RWPE2 (cell line): Measurements from ENCODE around the gene CNBP.
"Not testable (repeated sequence)": the region's sequence is repeated elsewhere in the genome, so short reads cannot be mapped to it uniquely, and the experiment has no call there.

ENCODE experiments used
- ATAC-seq: fragments of 200-7000 bp; cut with Tn5 transposase; 3 replicates; pipeline ENCODE4 v1.9.1; 2021; ENCODE audit warnings: low read depth
- DNase-seq: peaks from one replicate; pipeline ENCODE4 v3.0.0-alpha.2; 2020; ENCODE audit warnings: low spot score
- H3K27ac ChIP-seq: fragments of 450-650 bp; 2 replicates; pipeline ENCODE4 v1.5.1; 2017; ENCODE audit warnings: mild to moderate bottlenecking; ENCODE audit not compliant: poor library complexity, severe bottlenecking
- H3K27me3 ChIP-seq: fragments of 250-450 bp; sonication (Bioruptor Pico); 2 replicates; pipeline ENCODE4 v1.5.1; 2021; ENCODE audit warnings: mild to moderate bottlenecking, moderate library complexity; ENCODE audit not compliant: insufficient read depth, poor library complexity, severe bottlenecking
- H3K36me3 ChIP-seq: fragments of 250-450 bp; sonication (Bioruptor Pico); 2 replicates; pipeline ENCODE4 v1.5.1; 2020; ENCODE audit warnings: low read depth, mild to moderate bottlenecking, moderate library complexity
- H3K4me1 ChIP-seq: fragments of 250-450 bp; sonication (Bioruptor Pico); 2 replicates; pipeline ENCODE4 v1.5.1; 2021; ENCODE audit warnings: mild to moderate bottlenecking, moderate library complexity; ENCODE audit not compliant: insufficient read depth, poor library complexity, severe bottlenecking
- H3K4me3 ChIP-seq: fragments of 250-450 bp; sonication (Bioruptor Pico); 2 replicates; pipeline ENCODE4 v1.5.1; 2021; ENCODE audit warnings: mild to moderate bottlenecking, moderate library complexity; ENCODE audit not compliant: severe bottlenecking
- H3K9me3 ChIP-seq: fragments of 250-450 bp; sonication (Bioruptor Pico); 2 replicates; pipeline ENCODE4 v1.5.1; 2021; ENCODE audit warnings: mild to moderate bottlenecking, moderate library complexity; ENCODE audit not compliant: severe bottlenecking
- TF ChIP-seq, protein P1 (sequence below): fragments of 450-650 bp; IDR thresholded peaks from one replicate; pipeline ENCODE4 v1.5.1; 2017; ENCODE audit warnings: mild to moderate bottlenecking, moderate library complexity; ENCODE audit not compliant: poor library complexity, severe bottlenecking

Gene CNBP

DNA sequence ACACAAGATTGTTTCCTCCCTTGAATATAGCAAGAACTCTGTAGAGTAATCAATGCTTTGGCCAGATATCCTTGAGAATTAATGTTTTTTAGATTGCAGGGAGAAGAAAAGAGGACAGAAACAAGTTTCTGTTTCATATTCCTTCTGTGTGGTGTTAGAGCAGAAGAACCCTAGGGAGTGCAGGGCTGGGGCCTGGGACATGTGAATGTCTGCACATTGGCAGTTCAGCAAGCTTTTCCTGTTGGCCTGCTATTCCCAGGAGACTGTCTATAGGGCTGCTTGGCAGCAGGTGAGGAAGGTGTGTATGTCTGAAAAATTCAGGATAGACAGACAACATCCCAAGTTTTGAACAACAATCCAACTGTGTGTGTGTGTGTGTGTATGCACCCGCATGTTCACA, 13.6 kb upstream of the CNBP start:
- TF ChIP-seq, protein P1, sequence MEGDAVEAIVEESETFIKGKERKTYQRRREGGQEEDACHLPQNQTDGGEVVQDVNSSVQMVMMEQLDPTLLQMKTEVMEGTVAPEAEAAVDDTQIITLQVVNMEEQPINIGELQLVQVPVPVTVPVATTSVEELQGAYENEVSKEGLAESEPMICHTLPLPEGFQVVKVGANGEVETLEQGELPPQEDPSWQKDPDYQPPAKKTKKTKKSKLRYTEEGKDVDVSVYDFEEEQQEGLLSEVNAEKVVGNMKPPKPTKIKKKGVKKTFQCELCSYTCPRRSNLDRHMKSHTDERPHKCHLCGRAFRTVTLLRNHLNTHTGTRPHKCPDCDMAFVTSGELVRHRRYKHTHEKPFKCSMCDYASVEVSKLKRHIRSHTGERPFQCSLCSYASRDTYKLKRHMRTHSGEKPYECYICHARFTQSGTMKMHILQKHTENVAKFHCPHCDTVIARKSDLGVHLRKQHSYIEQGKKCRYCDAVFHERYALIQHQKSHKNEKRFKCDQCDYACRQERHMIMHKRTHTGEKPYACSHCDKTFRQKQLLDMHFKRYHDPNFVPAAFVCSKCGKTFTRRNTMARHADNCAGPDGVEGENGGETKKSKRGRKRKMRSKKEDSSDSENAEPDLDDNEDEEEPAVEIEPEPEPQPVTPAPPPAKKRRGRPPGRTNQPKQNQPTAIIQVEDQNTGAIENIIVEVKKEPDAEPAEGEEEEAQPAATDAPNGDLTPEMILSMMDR: no peak
- peak overlapping the region; percentile 82 for H3K27ac ChIP-seq

DNA sequence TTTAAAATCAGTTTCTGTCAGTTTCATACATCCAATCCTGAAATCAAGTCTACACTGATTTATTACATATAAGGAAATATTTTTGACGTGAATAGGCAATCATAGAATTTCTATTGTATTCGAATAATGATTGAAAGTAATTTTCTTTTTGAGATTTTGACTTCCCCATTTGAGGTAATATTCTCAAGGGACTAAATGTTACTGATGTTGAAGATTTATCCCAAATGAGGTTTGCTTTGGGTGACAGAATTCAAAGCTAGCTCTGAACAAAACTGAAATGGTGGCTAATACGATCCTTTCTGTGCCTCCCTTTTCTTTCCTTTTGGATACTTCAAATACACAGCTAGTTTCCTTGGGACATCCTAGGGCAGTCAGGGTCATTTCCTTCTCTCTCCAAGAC, 12.9 kb upstream of the CNBP start:
- Histone ChIP-seq H3K27me3 (no peaks in the 10 kb centered on the region), H3K4me1 (peaks cover 16% of the 10 kb centered on the region), H3K9me3 (no peaks in the 10 kb centered on the region), H3K4me3 (no peak overlapping the region), H3K36me3 (no peaks in the 10 kb centered on the region), H3K27ac (peak overlapping the region; percentile 82)
- TF ChIP-seq, protein P1: no peak
- ATAC-seq (no peak), DNase-seq (no peak)

More for the DNA sequence above, 13.6 kb upstream of the CNBP start:
- no peak overlapping the region for H3K4me3 ChIP-seq
- H3K36me3 ChIP-seq: no peaks in the 10 kb centered on the region
- DNase-seq: no peak
- no peaks in the 10 kb centered on the region for H3K9me3 ChIP-seq
- ATAC-seq: no peak; the same call in 2 of the 3 replicates
- peaks cover 16% of the 10 kb centered on the region for H3K4me1 ChIP-seq
- H3K27me3 ChIP-seq: no peaks in the 10 kb centered on the region

DNA sequence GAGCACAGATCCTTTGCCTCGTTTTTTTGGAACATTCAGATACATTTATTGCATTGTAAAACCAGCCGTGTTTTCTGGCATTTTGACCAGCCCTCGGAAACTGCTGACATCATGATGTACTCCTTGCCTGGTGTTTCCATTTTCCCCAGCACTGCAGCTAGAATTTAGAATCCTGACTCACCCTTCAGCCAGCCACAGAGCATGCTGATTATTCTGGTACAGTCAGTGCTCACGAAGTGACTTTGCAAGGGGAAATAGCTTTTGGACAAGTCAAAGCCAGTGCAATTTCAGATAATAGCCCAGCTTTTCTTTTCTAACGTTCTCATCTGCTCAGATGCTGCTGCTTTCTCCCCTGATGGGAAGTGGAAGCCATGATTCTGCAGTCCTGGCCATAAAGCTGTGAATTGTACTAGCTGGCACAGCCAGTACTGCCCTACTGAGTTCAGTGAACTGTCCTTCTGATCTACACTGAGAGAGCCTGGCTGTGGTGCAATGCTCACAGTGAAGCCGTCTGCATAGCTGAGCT, 12.1 kb upstream of the CNBP start:
- Histone ChIP-seq H3K4me1 (peaks cover 16% of the 10 kb centered on the region), H3K4me3 (no peak overlapping the region)

GRCh38 chr3:129189793-129190192, 6.1 kb upstream of the CNBP start:
- DNase-seq, H3K27me3 ChIP-seq, H3K4me1 ChIP-seq, H3K9me3 ChIP-seq, H3K4me3 ChIP-seq, H3K36me3 ChIP-seq, ATAC-seq, H3K27ac ChIP-seq: not testable (repeated sequence)

More for the DNA sequence above, 12.1 kb upstream of the CNBP start:
- TF ChIP-seq, protein P1: no peak
- peak overlapping the region; percentile 82 for H3K27ac ChIP-seq
- DNase-seq (peak; percentile 63), ATAC-seq (peak; percentile 98)
- no peaks in the 10 kb centered on the region for H3K9me3 ChIP-seq
- no peaks in the 10 kb centered on the region for H3K36me3 ChIP-seq
- H3K27me3 ChIP-seq: no peaks in the 10 kb centered on the region

DNA sequence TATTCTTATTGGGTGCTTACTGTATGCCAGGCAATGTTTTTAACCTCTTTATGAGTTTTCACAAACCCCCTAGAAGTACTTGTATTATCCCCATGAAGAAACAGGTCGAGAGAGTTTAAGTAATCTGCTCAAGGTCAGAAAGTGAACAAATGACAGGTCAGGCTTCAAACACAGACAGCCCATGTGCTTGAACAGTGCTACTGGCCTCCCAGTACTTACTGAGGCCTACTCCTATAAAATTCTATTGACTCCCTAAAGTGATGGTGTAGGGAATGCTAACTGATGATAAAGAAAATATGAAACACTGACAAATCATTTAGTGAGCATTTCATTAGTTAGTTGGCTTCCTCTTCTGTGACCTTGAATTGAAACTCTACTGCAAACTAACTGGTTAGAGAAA, 4.2 kb upstream of the CNBP start:
- no peak overlapping the region for H3K4me3 ChIP-seq
- H3K27ac ChIP-seq: no peak overlapping the region
- peaks cover 10% of the 10 kb centered on the region for H3K36me3 ChIP-seq
- no peaks in the 10 kb centered on the region for H3K9me3 ChIP-seq
- H3K4me1 ChIP-seq: peaks cover 7% of the 10 kb centered on the region
- ATAC-seq: no peak
- TF ChIP-seq, protein P1: no peak
- H3K27me3 ChIP-seq: no peaks in the 10 kb centered on the region
- DNase-seq: no peak
